GM20431 (cell line): ENCODE measurements around the gene CCDC187.

Source experiments
- in situ Hi-C: fragments of 300-500 bp; cut with MseI, MboI; formaldehyde crosslinking; loops from one replicate; pipeline ENCODE4 v1.15.0; 2020; ENCODE audit warnings: low sequenced_read_pairs; ENCODE audit not compliant: unreplicated experiment

CCDC187 gene

GRCh38 chr9:136220017-136220729 is 83.7 kb downstream of the CCDC187 start:
- in situ Hi-C loops = no loop called here

- in situ Hi-C loops = no loop called here
These were observed 84.6 kb downstream of the CCDC187 start for GRCh38 chr9:136219276-136219675.

- in situ Hi-C loops = no loop called here
These were observed 85.2 kb downstream of the CCDC187 start for GRCh38 chr9:136218673-136219072.

DNA sequence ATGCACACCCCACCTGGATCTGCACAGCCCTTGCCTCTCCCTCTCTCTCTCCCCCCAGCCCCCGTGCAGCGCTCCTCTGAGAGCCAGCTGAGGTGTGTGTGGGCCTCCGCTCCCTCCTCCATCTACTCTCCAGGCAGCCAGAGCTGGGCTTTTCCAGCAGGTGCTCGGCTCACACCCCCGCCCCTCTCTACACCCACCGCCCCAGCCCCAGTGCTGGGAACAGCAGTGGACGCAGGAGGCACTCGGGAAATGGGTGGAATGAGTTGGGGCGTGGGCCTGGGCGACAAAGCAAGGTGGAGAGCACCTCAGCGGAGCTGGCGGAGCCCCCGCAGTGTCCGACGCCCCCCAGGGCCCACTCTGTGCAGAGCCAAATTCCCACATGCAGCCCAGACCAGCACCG is 85.6 kb downstream of the CCDC187 start:
- in situ Hi-C loops = no loop called here

- in situ Hi-C loops = no loop called here
These were observed 87.2 kb downstream of the CCDC187 start for GRCh38 chr9:136216541-136217244.

GRCh38 chr9:136213733-136214132 is 90.2 kb downstream of the CCDC187 start:
- in situ Hi-C loops = no loop called here

DNA sequence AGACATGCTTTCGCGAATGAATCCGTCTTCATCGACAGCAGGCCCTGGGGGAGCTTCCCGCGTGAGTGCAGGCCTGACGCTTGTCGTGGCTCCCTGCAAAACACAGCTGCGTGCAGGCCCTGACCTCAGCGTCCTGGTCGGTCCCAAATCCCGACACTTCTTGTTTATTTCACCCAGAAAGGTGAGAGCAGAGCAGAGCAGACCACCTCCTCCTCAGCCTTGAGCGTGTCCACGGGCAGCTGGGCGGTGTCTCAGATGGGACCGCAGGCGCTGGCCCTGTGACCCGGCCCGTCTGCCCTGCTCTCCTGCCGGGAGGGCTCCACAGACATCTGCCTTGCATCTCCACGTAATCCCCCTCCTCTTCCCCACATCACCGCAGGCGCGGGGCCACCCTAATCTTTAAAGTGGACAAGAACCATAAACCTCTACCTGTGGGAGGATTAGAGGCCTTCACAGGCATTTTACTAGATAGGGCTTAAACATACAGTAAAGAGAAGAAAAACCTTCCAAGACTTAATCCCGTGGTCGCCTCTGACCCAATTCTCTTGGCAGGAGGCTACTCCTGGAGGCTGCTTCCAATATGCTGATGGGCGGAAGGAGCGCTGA is 91.4 kb downstream of the CCDC187 start:
- in situ Hi-C loops = no loop called here

DNA sequence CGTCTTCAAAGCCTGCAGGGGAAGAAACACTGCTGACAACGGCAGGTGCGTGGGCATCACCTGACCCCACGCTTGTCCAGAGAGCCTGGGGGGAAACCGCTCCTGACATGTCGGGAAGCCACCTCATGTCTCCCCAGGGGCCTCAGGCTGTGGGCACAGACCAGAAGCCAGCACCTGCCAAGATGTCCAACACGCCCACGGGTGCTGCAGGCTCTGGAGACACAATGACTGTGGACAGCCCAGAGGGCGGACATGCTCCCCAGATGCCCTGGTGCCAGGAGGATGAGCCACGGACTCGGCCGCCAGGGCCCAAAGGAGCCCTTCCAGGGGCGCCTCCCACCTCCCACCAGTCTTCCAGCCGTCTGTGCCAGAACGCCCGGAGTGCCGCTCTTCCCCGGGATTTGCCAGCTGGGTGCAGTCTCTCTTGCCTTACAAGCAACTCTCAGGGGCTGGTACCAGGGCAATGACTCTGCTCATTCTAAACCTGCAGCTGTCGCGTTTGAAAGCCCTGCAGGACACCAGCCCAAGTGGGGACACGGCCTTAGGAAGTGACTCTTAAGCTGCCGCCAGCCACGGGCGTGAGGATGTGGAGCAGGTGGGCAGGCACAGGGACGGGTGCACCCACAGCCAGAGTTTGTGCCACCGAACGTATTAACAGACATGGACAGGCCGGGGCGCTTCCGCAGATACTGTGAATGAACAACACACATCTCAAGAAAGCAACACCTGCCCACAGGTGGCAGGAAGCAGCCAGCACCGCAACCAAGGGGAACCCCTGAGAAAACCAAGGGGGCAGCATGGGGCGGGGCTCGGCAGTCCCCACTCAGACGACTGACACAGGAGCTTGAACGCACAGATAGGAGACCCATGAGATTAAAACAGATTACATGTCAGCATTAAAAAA is 92.2 kb downstream of the CCDC187 start:
- in situ Hi-C loops = no loop called here

- in situ Hi-C loops = no loop called here
These were observed 92.9 kb downstream of the CCDC187 start for GRCh38 chr9:136211006-136211405.

GRCh38 chr9:136210276-136210675 is 93.6 kb downstream of the CCDC187 start:
- in situ Hi-C loops = no loop called here

- in situ Hi-C loops = no loop called here
These were observed 94.1 kb downstream of the CCDC187 start for GRCh38 chr9:136209786-136210185.

- in situ Hi-C loops = no loop called here
These were observed 94.7 kb downstream of the CCDC187 start for GRCh38 chr9:136209232-136209631.

DNA sequence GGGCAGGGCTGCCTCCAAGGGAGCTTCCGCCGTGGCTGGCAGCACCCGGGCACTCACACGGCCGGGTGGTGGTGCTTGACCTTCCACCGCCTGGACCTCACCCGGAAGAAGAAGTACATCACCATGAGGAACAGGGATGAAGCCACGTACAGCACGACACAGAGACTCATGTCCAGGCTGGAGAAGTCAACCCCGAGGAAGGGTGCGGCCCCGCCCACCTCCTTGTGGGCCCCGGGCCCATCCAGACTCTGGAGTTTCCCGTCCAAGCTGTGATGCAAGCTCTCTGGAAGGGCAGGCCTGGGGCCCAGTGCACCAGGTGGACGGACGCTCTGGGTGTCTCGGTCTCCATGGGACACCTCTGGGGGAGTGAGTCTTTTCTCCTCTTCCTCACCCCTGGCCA is 95.2 kb downstream of the CCDC187 start:
- in situ Hi-C loops = no loop called here

GRCh38 chr9:136207616-136208015 is 96.3 kb downstream of the CCDC187 start:
- in situ Hi-C loops = no loop called here

GRCh38 chr9:136206602-136207275 is 97.2 kb downstream of the CCDC187 start:
- in situ Hi-C loops = no loop called here

GRCh38 chr9:136205707-136205992 is 98.2 kb downstream of the CCDC187 start:
- in situ Hi-C loops = no loop called here

- in situ Hi-C loops = no loop called here
These were observed 98.8 kb downstream of the CCDC187 start, which contains the start of gene LHX3 for GRCh38 chr9:136204838-136205706. TSS of gene LHX3 (minus strand) at chr9:136205128. CDS start at chr9:136205012, 116 bp downstream.

DNA sequence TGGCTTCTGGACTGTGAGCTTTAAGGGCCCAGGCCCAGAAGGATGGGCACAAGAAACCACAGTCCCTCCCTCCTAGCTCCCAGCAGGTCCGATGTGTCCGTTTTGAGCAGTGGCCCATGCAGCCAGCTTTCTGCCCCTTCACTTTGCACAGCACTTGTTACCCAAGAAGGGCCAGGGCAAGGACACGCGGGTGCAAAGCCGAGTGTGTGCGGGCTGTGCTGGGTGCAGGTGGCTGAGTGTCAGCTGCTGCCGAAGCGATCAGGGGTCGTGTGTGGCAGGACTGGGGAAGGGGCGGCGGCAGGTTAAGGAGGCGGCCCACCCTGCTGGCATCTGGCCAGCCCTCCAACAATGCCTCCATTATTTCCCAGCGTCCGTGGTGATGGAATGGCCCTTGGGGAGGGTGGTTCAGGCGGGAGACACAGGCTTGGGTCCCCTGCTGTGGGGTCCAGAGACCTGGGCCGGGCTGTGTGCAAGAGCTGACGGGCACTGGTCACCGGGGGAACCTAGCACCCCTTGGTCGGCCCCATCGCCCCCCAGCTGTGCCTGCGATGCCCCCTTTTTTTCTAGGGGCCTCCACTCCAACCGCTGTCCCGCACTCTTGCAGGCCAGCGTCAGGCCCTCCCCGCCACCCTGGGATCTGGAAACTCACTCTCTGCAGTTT is 99.6 kb downstream of the CCDC187 start:
- in situ Hi-C loops = no loop called here
